Naive thymus-derived CD8-positive, alpha-beta T cell (primary cell): Measurements from ENCODE around the gene PARVB. TPM values are rescaled to one million over a fixed set of nuclear protein-coding genes. Genes with fewer than 3 reads are reported as not detected.

ENCODE experiments used
- ATAC-seq, 2 donors: fragments of 150-1000 bp; cut with Tn5 transposase in 1 of 2; sonication (Bioruptor Pico), chemical (Tn5 transposase) in 1 of 2; 1 replicate in 1 of 2; 2 replicates in 1 of 2; pipeline ENCODE4 v1.10.0; 2021; ENCODE audit warnings: mild to moderate bottlenecking in 2 of 2, moderate library complexity in 2 of 2
- POLR2A ChIA-PET: fragments of 350-600 bp; sonication (Branson Sonifier 250); formaldehyde crosslinking; loops from one replicate; lab custom pipeline; 2021; ENCODE audit warnings: antibody characterized with exemption; lab: Charles Lee
- DNase-seq, 10 donors: peaks; one replicate each; pipeline versions ENCODE4 v3.0.0 to v3.0.0-alpha.2; 2020 to 2022
- H3K27ac Mint-ChIP-seq, 10 donors: one replicate each; pipeline ENCODE4 v1.8.0; 2020 to 2022; ENCODE audit warnings: mild to moderate bottlenecking in 10 of 10, mixed read lengths in 10 of 10, moderate library complexity in 4 of 10, inconsistent platforms in 1 of 10
- H3K27me3 Mint-ChIP-seq, 5 donors: one replicate each; pipeline ENCODE4 v1.8.0; 2021 to 2022; ENCODE audit warnings: mixed read lengths in 5 of 5
- H3K36me3 Mint-ChIP-seq, 3 donors: one replicate each; pipeline ENCODE4 v1.8.0; 2020 to 2022; ENCODE audit warnings: mixed read lengths in 3 of 3, mild to moderate bottlenecking in 2 of 3, inconsistent platforms in 1 of 3
- H3K4me1 Mint-ChIP-seq, 4 donors: one replicate each; pipeline ENCODE4 v1.8.0; 2021 to 2022; ENCODE audit warnings: mixed read lengths in 4 of 4
- H3K4me3 Mint-ChIP-seq, 10 donors: one replicate each; pipeline ENCODE4 v1.8.0; 2020 to 2022; ENCODE audit warnings: mild to moderate bottlenecking in 10 of 10, mixed read lengths in 10 of 10, moderate library complexity in 6 of 10, inconsistent platforms in 1 of 10
- H3K9me3 Mint-ChIP-seq, 9 donors: one replicate each; pipeline ENCODE4 v1.8.0; 2020 to 2022; ENCODE audit warnings: mixed read lengths in 9 of 9, mild to moderate bottlenecking in 3 of 9, inconsistent platforms in 1 of 9, moderate library complexity in 1 of 9
- polyA plus RNA-seq, 3 donors: library from polyadenylated mRNA; unstranded; fragments of 300-500 nt; fragmentation: Illumina TruSeq; gene quantifications; one replicate each; pipeline ENCODE4 v1.2.3, GENCODE V29; 2021
- total RNA-seq, 8 experiments: library from RNA in 2 of 8; stranded (reverse) in 2 of 8; gene quantifications; one replicate each; pipeline ENCODE4 v1.2.3 and lab custom pipeline; 2021 to 2026

PARVB gene
- total and polyA plus RNA-seq, 5 experiments from 2014 or later = 0.91 to 7.0 (median 6.9) TPM; not detected in 2

DNA sequence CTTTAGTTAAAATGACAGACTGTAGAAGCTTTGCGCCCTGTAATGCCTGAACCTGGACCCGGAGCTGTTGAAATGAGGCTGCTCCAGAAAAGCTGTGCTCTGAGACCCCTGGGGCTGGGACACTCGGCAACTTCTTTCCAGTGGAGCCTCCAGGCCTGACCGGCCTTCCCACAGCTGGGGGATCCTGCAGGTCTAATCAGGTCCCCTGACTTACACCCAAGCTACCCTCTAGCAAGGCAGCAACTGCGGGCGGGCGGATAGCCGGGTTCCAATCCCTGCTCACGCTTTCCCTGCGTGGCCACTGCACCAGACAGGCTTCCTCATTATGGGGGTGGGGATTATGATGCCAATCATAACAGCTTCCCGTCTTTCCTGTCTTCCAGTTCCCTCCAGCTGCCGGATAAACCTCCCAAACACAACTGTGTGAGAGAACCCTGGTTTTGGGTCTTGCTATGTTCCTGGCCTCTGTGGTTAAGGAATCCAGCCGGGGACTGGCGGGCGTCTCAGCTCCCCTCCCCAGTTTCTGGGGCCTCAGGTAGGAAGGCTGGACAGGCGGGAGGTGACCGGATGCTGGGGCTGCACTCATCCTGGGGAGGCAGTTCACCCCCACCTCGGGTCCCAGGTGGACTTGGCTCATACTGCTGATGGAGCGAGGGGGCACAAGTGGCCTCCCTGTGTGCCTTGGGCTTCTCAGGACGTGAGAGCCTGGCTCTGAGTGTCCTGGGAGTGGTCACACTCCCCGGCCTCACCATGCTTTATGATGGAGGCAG is 195.2 kb downstream of the PARVB start:
- Mint-ChIP-seq H3K9me3 (peaks cover 0 to 2% (median 0%) of the 10 kb centered on the region in 9 donors), H3K4me3 (no peak overlapping the region), H3K27ac (no peak overlapping the region), H3K4me1 (peaks cover 0 to 3% (median 0%) of the 10 kb centered on the region in 4 donors), H3K36me3 (peaks cover 0 to 2% (median 0%) of the 10 kb centered on the region in 3 donors), H3K27me3 (peaks cover 0 to 5% (median 0%) of the 10 kb centered on the region in 5 donors)
- POLR2A ChIA-PET = no interaction called here
- DNase-seq (no peak), ATAC-seq (no peak)

DNA sequence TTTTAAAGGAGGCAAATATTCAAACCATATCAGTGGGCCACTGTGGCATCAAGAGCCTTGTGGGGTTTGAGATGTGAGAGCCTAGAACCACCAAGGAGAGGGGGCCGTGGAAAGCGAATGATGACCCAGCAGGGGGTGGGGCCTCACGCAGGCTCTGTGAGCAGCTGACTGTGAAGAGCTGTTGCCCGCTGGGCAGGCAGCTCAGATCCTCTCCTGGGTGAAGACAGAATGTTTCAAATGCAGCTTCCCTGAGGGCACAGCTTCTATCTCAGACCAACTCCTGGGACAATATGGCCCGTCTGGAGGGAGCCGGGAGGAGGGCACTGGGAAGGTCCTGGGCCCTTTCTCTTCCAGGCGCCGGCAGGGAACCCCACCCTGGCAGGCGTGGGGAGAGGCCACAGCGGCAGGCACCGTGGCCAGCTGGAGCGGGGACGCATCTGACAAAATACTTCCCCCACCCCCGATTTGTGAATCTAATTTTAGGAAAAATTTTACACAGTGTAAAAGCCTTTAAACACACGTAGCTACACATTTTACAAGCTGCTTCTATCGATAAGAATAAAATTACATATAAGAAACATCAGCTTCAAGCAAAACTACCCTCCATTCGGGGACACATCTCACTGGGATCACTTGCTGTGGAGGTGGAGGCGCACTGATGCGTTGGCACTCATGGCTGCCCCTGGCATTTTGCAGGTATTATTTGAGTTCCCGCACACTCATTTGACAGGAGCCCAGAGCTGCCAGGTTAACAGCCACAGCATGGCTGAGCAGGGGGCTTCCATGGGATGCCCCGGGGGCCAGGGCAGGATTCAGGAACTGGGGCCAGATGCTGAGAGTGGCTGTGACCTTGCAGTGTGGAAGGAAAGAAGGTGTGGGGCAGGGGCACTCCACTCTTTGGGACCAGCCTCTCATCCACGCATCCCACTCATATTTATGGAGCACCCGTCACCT is 196.9 kb downstream of the PARVB start:
- Mint-ChIP-seq H3K27ac (no peak overlapping the region), H3K4me3 (no peak overlapping the region), H3K36me3 (no peaks in the 10 kb centered on the region), H3K27me3 (peaks cover 8 to 10% (median 9%) of the 10 kb centered on the region in 5 donors), H3K4me1 (peaks cover 0 to 8% (median 0%) of the 10 kb centered on the region in 4 donors), H3K9me3 (peaks cover 0 to 2% (median 0%) of the 10 kb centered on the region in 9 donors)
- DNase-seq (no peak), ATAC-seq (no peak)
- POLR2A ChIA-PET = no interaction called here

DNA sequence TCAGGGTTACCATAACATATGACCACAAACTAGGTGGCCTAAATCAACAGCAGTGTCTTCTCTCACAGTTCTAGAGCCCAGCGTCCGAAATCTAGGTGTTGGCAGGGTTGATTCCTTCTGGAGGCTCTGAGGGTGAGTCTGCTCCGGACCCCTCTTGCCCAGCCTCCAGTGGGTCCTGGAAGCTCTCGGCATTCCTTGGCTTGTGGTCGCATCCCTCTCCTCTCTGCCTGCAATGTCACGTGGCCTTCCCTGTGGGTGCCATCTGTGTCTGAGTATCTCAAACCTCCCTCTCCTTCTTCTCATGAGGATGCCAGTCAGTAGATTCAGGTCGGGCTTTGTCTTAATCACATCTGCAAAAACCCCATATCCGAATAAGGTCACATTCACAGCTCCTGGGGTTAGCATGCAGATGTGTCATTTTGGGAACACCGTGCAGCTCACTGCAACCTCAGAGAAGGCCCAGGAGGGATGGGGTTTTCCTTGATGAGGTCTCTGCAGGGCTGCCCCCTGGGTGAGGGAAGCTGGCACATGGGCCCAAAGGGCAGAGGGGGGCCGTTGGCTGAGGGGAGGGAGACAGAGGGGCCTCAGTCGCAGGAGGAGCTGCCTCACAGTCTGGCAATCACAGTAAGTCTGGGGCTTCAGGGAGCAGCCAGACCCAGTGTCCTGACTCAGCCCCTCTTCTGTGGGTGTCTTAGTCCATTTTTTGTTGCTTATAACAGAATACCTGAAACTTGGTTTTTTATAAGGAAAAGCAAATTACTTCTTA is 197.8 kb downstream of the PARVB start:
- POLR2A ChIA-PET = no interaction called here
- Mint-ChIP-seq H3K27me3 (peaks cover 8 to 17% (median 14%) of the 10 kb centered on the region in 5 donors), H3K4me1 (peaks cover 0 to 8% (median 0%) of the 10 kb centered on the region in 4 donors), H3K9me3 (peaks cover 0 to 3% (median 0%) of the 10 kb centered on the region in 9 donors), H3K36me3 (peaks cover 0 to 2% (median 0%) of the 10 kb centered on the region in 3 donors), H3K27ac (no peak overlapping the region), H3K4me3 (no peak overlapping the region)
- ATAC-seq (no peak), DNase-seq (no peak)

Other genes starting within 250 kb of the PARVB start
- 1 to 10 TPM in 1 of 2 experiments, under 1 TPM in 1; 0.58 to 1.7 TPM for gene EFCAB6, start 212.0 kb upstream of the PARVB start, total RNA-seq
- under 1 TPM in 1 of 3 donors, not detected in 2; 0.14 TPM for gene EFCAB6, start 212.0 kb upstream of the PARVB start, polyA plus RNA-seq
- not detected for gene SULT4A1, start 161.8 kb upstream of the PARVB start, total RNA-seq
- gene SULT4A1, start 161.8 kb upstream of the PARVB start, polyA plus RNA-seq = not detected
- gene PNPLA5, start 132.3 kb upstream of the PARVB start, total RNA-seq = not detected
- gene PNPLA5, start 132.3 kb upstream of the PARVB start, polyA plus RNA-seq = not detected
- under 1 TPM; 0.60 to 0.63 TPM for gene PNPLA3, start 100.5 kb upstream of the PARVB start, total RNA-seq
- not detected for gene PNPLA3, start 100.5 kb upstream of the PARVB start, polyA plus RNA-seq
- gene SAMM50, start 68.9 kb upstream of the PARVB start, total RNA-seq = 10 to 100 TPM; 37.7 to 38.1 TPM
- 10 to 100 TPM; 70.2 to 71.6 (median 70.5) TPM for gene SAMM50, start 68.9 kb upstream of the PARVB start, polyA plus RNA-seq
- gene PARVG, start 156.6 kb downstream of the PARVB start, total RNA-seq = 100 to 1,000 TPM; 224 to 229 TPM
- 10 to 100 TPM; 60.6 to 77.8 (median 67.0) TPM for gene PARVG, start 156.6 kb downstream of the PARVB start, polyA plus RNA-seq